NCI-H524 (cell line): ENCODE results near the gene RPTN.
"Not testable (repeated sequence)": the region's sequence is repeated elsewhere in the genome, so short reads cannot be mapped to it uniquely, and the experiment has no call there.

Source experiments
- DNase-seq, 2 experiments: peaks; one replicate each; lab custom pipeline; 2025; lab: John Stamatoyannopoulos, UW

RPTN gene

DNA sequence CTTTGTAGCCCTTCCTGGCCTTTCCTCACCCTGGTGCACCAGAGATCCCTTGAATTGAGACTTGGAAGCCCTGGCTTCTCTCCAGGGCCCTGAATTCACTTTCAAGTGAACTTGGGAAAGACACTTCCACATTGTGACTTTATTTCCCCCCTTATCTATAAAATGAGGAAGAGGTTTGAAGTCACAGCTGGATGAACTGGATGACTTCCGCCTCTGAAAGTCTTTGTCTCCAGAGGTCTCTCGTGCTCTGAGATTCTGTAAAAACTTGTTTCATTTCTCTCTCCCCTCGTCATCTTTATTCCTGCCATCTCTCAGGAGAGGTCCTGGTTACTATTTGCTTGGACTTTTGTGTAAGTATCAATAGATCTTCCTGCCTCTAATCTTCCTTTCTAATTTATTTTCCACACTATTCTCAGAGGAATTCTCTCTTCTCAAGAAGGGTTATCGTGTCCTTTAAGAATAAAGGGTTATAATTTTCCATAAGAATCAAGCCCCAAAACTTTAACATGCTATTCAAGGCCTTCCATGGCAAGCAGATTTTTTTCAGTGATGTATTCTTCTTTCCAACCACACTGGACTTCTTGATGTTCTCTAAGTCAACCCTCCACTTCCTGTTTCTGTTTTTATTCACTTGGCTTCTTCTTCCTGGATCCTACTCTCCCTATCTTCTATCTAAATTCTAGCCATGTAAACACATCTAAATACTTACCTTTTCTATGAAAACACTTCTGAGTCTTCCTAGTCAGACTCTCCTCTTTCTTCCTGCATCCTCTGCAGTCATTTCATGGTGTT, 6.5 kb upstream of the RPTN start:
- DNase-seq = no peak

- no peak for DNase-seq
These were observed 5.6 kb upstream of the RPTN start for GRCh38 chr1:152164517-152165136.

- no peak for DNase-seq
These were observed 3.9 kb upstream of the RPTN start for GRCh38 chr1:152162792-152163463.

DNA sequence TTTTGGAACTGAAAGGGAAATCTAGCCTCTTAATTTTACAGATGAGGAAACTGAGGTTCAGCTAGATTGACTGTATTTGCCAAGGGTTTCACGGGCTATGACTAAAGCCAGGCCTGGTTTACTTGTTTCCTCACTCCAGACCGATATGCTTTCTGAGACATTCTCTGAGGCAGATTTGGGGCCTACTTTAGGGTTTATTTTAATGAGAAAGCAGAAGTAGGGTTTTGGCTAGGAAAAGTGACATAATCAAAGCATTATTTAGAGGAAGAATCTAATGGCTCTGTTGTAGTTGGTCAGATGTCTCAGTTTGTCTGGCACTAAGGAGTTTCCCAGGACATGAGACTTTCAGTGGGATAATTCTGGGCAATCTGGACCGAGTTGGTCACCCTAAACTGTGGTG, 1.5 kb upstream of the RPTN start:
- no peak for DNase-seq

DNA sequence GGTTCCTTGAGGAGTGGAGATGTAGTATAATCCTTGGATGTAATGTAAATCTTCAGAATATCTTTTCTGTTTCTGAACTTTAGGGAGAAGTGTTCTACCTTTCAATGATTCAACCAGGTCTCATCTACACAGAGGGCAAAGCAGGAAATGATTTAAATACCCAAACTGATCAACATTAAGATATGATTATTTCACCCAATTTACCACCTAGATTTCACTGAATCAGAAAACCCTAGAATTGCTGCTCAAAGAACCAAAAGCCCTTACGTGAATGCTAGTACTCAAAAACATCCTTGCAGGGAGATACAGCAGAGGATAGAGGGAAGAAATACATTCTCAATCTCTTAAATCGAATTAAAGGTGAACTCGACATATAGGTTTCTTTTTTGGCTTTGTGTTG, 5.0 kb downstream of the RPTN start:
- no peak for DNase-seq

DNA sequence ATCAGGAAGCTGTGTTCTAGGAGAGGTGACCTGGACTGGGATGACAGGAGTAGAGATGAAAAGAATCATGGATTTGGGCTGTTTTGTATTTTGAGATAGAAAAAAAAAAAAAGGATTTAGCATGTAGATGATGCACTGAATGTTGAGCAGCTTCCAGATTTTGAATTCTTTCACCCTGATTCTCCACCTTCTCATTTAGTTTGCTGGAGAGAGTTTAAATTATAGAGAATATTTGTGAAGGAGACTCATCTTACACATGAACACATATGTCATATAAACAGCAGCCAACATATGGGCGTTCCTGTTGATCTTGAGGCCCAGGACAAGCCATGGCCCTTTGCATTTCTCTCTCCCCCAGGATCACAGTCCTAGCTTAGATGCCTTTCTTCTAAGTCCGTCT, 7.4 kb downstream of the RPTN start:
- DNase-seq = no peak

DNA sequence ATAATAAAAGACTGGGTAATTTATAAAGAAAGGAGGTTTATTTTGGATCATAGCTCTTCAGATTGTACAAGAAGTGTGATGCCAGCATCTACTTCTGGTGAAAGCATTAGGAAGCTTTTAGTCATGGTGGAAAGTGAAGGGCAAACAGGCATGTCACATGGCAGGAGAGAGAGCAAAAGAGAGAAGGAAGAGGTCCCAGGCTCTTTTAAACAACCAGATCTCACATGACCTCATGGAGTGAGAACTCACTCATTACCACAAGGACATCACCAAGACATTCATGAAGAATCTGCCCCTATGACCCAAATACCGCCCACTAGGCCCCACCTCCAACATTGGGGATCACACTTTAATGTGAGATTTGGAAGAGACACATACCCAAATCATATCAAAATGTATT, 10.0 kb downstream of the RPTN start:
- no peak for DNase-seq

DNA sequence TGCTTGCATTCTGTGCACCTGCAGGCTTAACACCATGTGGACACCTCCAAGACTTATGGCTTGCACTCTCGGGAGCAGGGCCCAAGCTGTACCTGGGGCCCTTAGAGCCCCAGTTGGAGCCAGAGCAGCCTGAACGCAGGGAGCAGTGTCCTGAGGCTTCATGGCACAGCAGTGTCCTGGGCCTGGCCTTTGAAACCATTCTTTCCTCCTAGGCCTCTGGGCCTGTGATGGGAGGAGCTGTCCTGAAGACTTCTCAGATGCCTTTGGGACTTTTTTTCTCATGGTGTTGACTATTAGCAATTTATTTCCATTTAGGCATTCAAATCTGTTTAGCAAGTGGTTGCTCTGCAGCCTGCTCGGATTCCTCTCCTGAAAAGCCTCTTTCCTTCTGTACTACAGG, 11.0 kb downstream of the RPTN start:
- DNase-seq = no peak

DNA sequence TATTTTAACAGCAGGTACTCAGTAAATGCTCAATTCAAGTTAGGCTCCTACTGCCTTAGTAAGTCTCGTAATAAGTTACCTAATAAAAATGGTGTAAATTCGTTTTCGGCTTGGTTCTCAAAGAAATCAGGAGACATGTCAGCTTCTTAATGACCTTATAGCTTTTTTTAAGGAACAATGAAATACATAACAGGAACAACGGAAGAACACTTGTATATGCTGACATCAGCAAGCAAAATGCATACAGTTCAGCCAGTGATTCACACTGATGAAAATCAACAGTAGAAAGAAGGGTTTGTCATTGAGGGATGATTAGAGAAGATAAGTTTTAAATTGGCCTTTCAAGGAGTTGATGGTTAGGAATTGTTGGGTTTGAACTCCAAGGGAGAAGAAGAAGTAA, 13.3 kb downstream of the RPTN start:
- DNase-seq = no peak

DNA sequence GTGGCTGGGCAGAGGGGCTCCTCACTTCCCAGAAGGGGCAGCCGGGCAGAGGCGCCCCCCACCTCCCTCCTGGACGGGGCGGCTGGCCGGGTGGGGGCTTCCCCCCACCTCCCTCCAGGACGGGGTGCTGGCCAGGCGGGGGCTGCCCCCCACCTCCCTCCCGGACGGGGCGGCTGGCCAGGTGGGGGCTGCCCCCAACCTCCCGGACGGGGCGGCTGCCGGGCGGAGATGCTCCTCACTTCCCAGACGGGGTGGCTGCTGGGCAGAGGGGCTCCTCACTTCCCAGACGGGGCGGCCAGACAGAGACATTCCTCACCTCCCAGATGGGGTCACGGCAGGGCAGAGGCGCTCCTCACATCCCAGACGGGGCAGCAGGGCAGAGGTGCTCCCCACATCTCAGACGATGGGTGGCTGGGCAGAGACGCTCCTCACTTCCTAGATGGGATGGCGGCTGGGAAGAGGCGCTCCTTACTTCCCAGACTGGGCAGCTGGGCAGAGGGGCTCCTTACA, 14.3 kb downstream of the RPTN start:
- DNase-seq = not testable (repeated sequence)

GRCh38 chr1:152143150-152143887, 15.7 kb downstream of the RPTN start:
- no peak for DNase-seq

DNA sequence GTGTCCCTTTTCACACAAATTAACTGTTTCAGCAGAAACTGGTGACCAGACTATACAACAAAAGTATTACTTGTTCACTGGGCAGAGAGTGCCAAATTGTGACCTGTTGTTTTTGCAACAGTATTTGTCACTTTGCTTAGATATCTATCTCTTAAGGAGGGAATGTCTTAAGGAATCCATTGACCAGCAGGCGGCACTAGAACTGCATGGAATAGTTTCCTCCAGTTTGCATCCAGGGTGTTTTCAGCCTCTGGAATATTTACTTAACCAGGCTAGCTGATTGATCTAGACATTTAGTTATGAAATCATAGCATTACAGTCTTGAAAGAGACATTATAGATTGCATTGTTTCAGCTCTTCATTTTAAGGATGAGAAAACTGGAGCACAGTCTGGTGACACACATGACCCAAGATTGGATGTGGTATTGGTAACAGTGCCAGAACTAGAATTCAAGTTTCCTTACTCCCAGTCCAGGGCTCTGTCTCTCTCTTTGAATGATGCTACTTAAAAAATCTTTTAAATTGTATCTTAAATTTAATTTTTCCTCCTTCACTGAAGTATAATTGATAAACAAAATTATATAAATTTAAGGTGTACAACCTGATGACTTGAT, 16.9 kb downstream of the RPTN start:
- peak; percentile 7 to 56 for DNase-seq

DNA sequence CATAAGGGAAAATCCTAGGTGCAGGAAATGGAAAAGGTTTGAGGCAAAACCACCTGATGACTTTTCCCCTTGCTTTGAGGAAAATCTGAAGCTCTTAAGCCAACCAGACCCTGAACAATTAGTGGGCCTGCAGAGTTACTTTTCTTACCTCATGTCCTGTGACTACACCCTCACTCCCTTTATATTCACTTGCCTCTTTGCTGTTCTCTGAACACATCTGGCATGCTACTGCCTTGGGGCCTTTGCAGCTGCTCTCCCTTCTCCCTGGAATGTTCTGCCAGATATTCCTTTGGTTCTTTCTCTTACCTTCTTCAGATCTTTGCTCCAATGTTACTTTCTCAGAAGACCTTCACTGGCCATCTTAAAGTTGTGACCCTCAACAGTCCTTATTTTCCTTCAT, 21.8 kb downstream of the RPTN start:
- no peak for DNase-seq

DNA sequence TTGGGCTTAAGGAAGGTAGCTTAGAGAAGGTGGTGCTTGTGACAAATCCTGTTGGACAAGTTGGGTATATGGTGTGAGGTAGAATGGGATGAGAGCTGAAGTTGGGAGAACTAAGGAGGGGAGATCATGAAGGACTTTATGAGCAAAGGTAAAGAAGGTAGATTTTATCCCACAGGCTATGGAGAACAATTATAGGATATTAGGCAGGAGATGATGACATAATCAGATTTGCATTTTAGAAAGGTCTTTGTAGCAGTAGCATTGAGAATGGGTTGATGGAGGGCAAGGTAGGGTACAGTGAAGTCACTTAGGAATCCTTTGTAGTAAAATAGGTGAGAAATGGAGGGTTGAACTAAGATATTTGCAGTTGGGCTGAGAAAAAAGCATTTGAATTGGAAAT, 28.8 kb downstream of the RPTN start:
- DNase-seq = no peak

DNA sequence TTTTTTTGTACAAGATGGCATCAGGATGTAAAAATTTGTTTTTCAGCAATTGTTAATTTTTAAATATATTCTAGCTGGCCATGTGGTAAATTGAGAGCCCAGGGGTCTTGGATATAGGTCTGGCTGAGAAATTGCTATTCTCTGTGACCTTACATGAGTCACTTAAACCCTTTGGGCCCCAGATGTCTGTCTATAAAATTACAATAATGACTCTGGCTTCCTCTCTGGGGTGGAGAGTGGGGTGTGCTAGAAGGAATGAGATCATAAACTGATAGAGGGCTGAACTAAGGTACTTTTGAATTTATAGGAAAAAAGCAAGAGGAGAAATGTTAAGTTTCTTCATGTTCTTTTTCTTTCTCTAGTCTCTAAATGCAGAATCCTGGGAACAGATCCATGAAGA, 31.4 kb downstream of the RPTN start:
- no peak for DNase-seq

GRCh38 chr1:152125834-152126443, 33.1 kb downstream of the RPTN start:
- no peak for DNase-seq

DNA sequence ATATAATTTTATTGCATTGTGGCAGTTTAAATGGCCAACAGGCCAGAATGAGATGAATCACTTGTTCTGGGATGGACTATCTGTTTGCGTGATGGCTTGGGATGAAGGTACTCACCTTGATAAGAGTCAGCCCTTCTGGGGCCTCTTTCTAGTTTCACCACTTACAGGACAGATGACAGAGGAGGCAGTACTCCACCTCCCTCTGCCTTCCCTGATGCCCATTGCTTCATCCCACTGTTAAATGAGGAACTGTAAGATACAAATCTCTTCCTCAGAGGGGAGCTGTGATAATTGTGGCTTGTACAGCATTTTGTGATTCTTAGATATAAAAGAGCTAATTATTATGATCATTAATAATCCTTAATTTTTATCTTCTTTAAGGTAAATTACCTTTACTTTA, 40.1 kb downstream of the RPTN start:
- no peak for DNase-seq

GRCh38 chr1:152115344-152115743, 43.7 kb downstream of the RPTN start, which contains the start of gene TCHH:
Gene TCHH (minus strand): TSS chr1:152115444. CDS start chr1:152114080, 1,364 bp downstream.
- no peak for DNase-seq

DNA sequence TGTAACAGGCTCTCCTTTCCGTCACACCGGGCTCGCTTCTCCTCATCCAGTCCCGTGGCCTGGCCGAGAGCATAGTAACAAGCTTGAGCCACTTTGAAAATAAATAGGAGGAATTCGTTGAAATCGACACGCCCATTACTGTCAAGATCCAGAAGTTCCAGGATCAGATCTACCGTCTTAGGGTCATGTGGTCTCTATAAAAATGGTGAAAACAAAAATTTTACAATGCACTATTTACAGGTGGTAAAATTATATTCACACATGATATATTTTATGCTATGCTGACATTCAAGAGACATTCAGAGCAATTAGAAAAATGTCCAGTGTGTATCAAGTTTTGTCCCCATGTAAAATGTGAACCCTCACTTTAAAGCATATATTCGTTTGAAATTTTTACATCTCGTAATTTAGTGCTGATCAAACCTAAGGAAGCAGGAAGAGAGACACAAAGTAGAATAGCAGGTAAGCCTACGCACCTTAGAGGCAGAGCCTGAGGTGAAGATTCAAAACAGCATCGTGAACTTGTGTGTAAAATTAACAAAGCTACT, 46.1 kb downstream of the RPTN start:
- no peak for DNase-seq

DNA sequence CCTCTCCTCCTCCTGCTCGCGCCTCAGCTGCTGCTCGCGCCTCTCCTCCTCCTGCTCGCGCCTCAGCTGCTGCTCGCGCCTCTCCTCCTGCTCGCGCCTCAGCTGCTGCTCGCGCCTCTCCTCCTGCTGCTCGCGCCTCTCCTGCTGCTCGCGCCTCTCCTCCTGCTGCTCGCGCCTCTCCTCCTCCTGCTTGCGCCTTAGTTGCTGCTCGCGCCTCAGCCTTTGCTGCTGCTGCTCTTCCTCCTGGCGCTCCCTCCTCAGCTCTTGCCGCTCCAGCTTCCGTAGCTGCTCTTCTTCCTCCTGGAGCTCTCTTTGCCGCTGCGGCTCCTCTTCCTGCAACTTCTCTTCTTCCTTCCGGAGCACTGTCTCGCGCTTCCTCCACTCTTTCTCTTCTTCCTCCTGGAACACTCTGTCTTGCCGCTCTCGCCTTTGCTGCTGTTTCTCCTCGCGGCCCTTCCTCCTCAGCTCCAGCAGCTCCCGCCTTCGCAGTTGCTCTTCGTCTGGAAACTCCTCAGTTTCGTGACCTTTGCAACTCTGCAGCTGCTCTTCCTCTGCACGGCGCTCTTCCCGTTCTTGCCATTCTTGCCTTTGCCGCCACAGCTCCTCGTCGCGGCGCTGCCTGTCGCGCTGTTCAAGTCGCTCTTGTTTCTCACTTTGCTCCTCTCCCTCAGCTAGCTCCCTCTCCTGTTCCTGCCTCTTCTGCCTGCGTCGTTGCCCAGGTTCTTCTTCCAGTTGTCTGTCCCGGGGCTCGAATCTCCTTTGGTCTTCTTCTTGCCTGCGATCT, 46.7 kb downstream of the RPTN start:
- DNase-seq = peak in 1 of 2 experiments; percentile 16
